Tibial nerve (tissue), 4 donors: Measurements from ENCODE around the gene PHF14. TPM values are rescaled to one million over a fixed set of nuclear protein-coding genes. Genes with fewer than 3 reads are reported as not detected.

ENCODE experiments used
- DNase-seq, 2 donors: peaks; one replicate each; pipeline ENCODE4 v3.0.0-alpha.2; 2019; ENCODE audit warnings: low spot score in 2 of 2
- H3K27ac ChIP-seq, 4 donors: fragments of 200-600 bp; sonication (generic) in 3 of 4; one replicate each; pipeline ENCODE4 v1.5.1; 2017 to 2019; ENCODE audit warnings: mild to moderate bottlenecking in 1 of 4
- H3K27me3 ChIP-seq, 2 donors: fragments of 200-600 bp; sonication (generic) in 1 of 2; one replicate each; pipeline versions ENCODE4 v1.5.1 to v1.6.0; 2017 to 2019
- H3K36me3 ChIP-seq, 3 donors: fragments of 200-600 bp; sonication (generic); one replicate each; pipeline ENCODE4 v1.5.1; 2018 to 2019
- H3K4me1 ChIP-seq, 4 donors: fragments of 200-600 bp; sonication (generic) in 3 of 4; one replicate each; pipeline ENCODE4 v1.5.1; 2017 to 2019
- H3K4me3 ChIP-seq, 4 donors: fragments of 200-600 bp; sonication (generic) in 3 of 4; one replicate each; pipeline ENCODE4 v1.5.1; 2017 to 2019; ENCODE audit warnings: mild to moderate bottlenecking in 1 of 4, moderate library complexity in 1 of 4
- H3K9me3 ChIP-seq, 4 donors: fragments of 200-600 bp; sonication (generic) in 3 of 4; one replicate each; pipeline ENCODE4 v1.5.1; 2017 to 2019
- CTCF ChIP-seq, 5 experiments: fragments of 200-600 bp in 3 of 5; fragments of 450-650 bp in 2 of 5; sonication (generic) in 3 of 5; IDR thresholded peaks; one replicate each; pipeline ENCODE4 v1.5.1; 2016 to 2019; ENCODE audit warnings: antibody characterized with exemption in 5 of 5, mild to moderate bottlenecking in 3 of 5, moderate library complexity in 2 of 5
- EP300 ChIP-seq, 2 donors: sonication (generic); formaldehyde crosslinking; IDR thresholded peaks; one replicate each; pipeline ENCODE4 v1.6.1; 2017; ENCODE audit warnings: antibody characterized with exemption in 2 of 2, mild to moderate bottlenecking in 1 of 2
- POLR2A ChIP-seq, 2 donors: fragments of 450-650 bp; IDR thresholded peaks; one replicate each; pipeline ENCODE4 v1.6.1; 2017; ENCODE audit warnings: antibody characterized with exemption in 2 of 2, mild to moderate bottlenecking in 2 of 2, moderate library complexity in 2 of 2
- WGBS, 2 donors: methylation state at CpG; one replicate each; pipeline ENCODE4 v1.1.5; 2018; 5-methylcytosine and 5-hydroxymethylcytosine counted together
- total RNA-seq, 4 donors: library from RNA; depleted of rRNA; stranded (reverse); fragments of >200 nt; gene quantifications; one replicate each; pipeline ENCODE4 v1.1.0, GENCODE V29; 2016

PHF14 gene
- total RNA-seq, 4 donors from 2014 or later = 48.9 to 54.8 (median 51.5) TPM

- no peak for DNase-seq
- peaks cover 0 to 34% (median 0%) of the 10 kb centered on the region in 4 donors for H3K4me1 ChIP-seq
- no peak overlapping the region for H3K27ac ChIP-seq
- peak overlapping the region in 1 of 4 donors; percentile 9 for H3K4me3 ChIP-seq
- 72 to 73% methylated on average over 3 of the region's 3 CpGs for WGBS, 2 donors
- no peaks in the 10 kb centered on the region for H3K27me3 ChIP-seq
- no peaks in the 10 kb centered on the region for H3K9me3 ChIP-seq
- no peaks in the 10 kb centered on the region for H3K36me3 ChIP-seq
- TF ChIP-seq EP300 (IDR thresholded peaks at IDR 0.05) (no peak), CTCF (IDR thresholded peaks at IDR 0.05) (no peak), POLR2A (IDR thresholded peaks at IDR 0.05) (no peak)
Observed at GRCh38 chr7:11195502-11195901, 221.8 kb downstream of the PHF14 start.

- Histone ChIP-seq H3K36me3 (no peaks in the 10 kb centered on the region), H3K4me3 (no peak overlapping the region), H3K27ac (no peak overlapping the region), H3K27me3 (no peaks in the 10 kb centered on the region), H3K9me3 (no peaks in the 10 kb centered on the region), H3K4me1 (peaks cover 0 to 34% (median 0%) of the 10 kb centered on the region in 4 donors)
- TF ChIP-seq CTCF (IDR thresholded peaks at IDR 0.05) (no peak), POLR2A (IDR thresholded peaks at IDR 0.05) (no peak), EP300 (IDR thresholded peaks at IDR 0.05) (no peak)
- 63 to 65% methylated on average over 3 of the region's 3 CpGs for WGBS, 2 donors
- DNase-seq = no peak
Observed at GRCh38 chr7:11196143-11196542, 222.5 kb downstream of the PHF14 start.

- Histone ChIP-seq H3K4me3 (no peak overlapping the region), H3K9me3 (no peaks in the 10 kb centered on the region), H3K27ac (no peak overlapping the region), H3K36me3 (no peaks in the 10 kb centered on the region), H3K4me1 (no peaks in the 10 kb centered on the region), H3K27me3 (no peaks in the 10 kb centered on the region)
- TF ChIP-seq EP300 (IDR thresholded peaks at IDR 0.05) = no peak
- no peak for TF ChIP-seq POLR2A (IDR thresholded peaks at IDR 0.05)
- TF ChIP-seq CTCF (IDR thresholded peaks at IDR 0.05) = no peak
- no peak for DNase-seq
- 73 to 76% methylated on average over 1 of the region's 1 CpG for WGBS, 2 donors
Observed at GRCh38 chr7:11203224-11203623, 229.6 kb downstream of the PHF14 start.

GRCh38 chr7:11203683-11204082 lies 230.0 kb downstream of the PHF14 start:
- peak in 1 of 2 donors; percentile 19 for DNase-seq
- Histone ChIP-seq H3K36me3 (no peaks in the 10 kb centered on the region), H3K9me3 (no peaks in the 10 kb centered on the region), H3K27me3 (no peaks in the 10 kb centered on the region), H3K4me3 (no peak overlapping the region), H3K4me1 (no peaks in the 10 kb centered on the region), H3K27ac (no peak overlapping the region)
- TF ChIP-seq CTCF (IDR thresholded peaks at IDR 0.05) (no peak), EP300 (IDR thresholded peaks at IDR 0.05) (no peak), POLR2A (IDR thresholded peaks at IDR 0.05) (no peak)
- 69% methylated on average over 3 of the region's 3 CpGs for WGBS, 2 donors

GRCh38 chr7:11206177-11206899 lies 232.7 kb downstream of the PHF14 start:
- Histone ChIP-seq H3K9me3 (no peaks in the 10 kb centered on the region), H3K4me1 (peaks cover 0 to 2% (median 0%) of the 10 kb centered on the region in 4 donors), H3K27me3 (no peaks in the 10 kb centered on the region), H3K4me3 (no peak overlapping the region), H3K36me3 (no peaks in the 10 kb centered on the region), H3K27ac (no peak overlapping the region)
- DNase-seq = no peak
- 69 to 81% methylated on average over 4 of the region's 4 CpGs for WGBS, 2 donors
- no peak for TF ChIP-seq EP300 (IDR thresholded peaks at IDR 0.05)
- TF ChIP-seq CTCF (IDR thresholded peaks at IDR 0.05) = no peak
- no peak for TF ChIP-seq POLR2A (IDR thresholded peaks at IDR 0.05)
